Liver (tissue), 9 donors: Measurements from ENCODE around the gene DNMT3A. TPM values are rescaled to one million over a fixed set of nuclear protein-coding genes. Genes with fewer than 3 reads are reported as not detected.

Experiments used
- DNase-seq: peaks from one replicate; pipeline ENCODE4 v3.0.0-alpha.2; 2017; ENCODE audit warnings: low spot score
- H3K27ac ChIP-seq, 2 donors: one replicate each; pipeline ENCODE4 v1.7.0; 2013; ENCODE audit warnings: inconsistent platforms in 2 of 2, low read length in 2 of 2, control low read depth in 1 of 2, low read depth in 1 of 2, mild to moderate bottlenecking in 1 of 2
- H3K27me3 ChIP-seq, 4 donors: one replicate each; pipeline versions ENCODE4 v1.6.1 to v1.7.0; 2013; ENCODE audit warnings: low read length in 3 of 4, inconsistent platforms in 1 of 4, mild to moderate bottlenecking in 1 of 4, moderate library complexity in 1 of 4; ENCODE audit not compliant: control insufficient read depth in 4 of 4, insufficient read depth in 4 of 4
- H3K36me3 ChIP-seq, 4 donors: one replicate each; pipeline versions ENCODE4 v1.6.1 to v1.7.0; 2013; ENCODE audit warnings: low read length in 3 of 4, mild to moderate bottlenecking in 3 of 4, low read depth in 1 of 4, moderate library complexity in 1 of 4; ENCODE audit not compliant: control insufficient read depth in 4 of 4, insufficient read depth in 3 of 4
- H3K4me1 ChIP-seq, 4 donors: one replicate each; pipeline versions ENCODE4 v1.6.1 to v1.7.0; 2013; ENCODE audit warnings: low read length in 3 of 4, mild to moderate bottlenecking in 3 of 4, moderate library complexity in 1 of 4; ENCODE audit not compliant: control insufficient read depth in 4 of 4, insufficient read depth in 4 of 4
- H3K4me3 ChIP-seq, 3 donors: one replicate each; pipeline versions ENCODE4 v1.6.1 to v1.7.0; 2013; ENCODE audit warnings: low read length in 3 of 3, control low read depth in 1 of 3, low read depth in 1 of 3, mild to moderate bottlenecking in 1 of 3
- H3K9ac ChIP-seq, 2 donors: one replicate each; pipeline ENCODE4 v1.7.0; 2013; ENCODE audit warnings: low read length in 2 of 2, mild to moderate bottlenecking in 2 of 2, moderate library complexity in 2 of 2, control low read depth in 1 of 2, low read depth in 1 of 2
- H3K9me3 ChIP-seq, 4 donors: one replicate each; pipeline versions ENCODE4 v1.6.1 to v1.7.0; 2013; ENCODE audit warnings: low read length in 3 of 4; ENCODE audit not compliant: control insufficient read depth in 4 of 4
- ATF3 ChIP-seq: IDR thresholded peaks from 2 replicates; pipeline ENCODE4 v1.6.1; 2016; ENCODE audit warnings: antibody characterized with exemption
- CTCF ChIP-seq: fragments of 150-350 bp; IDR thresholded peaks from 2 replicates; pipeline ENCODE4 v1.5.1; 2017; ENCODE audit warnings: improper control_type of control experiment, low read depth, low read length; ENCODE audit not compliant: missing input control
- EGR1 ChIP-seq, 2 donors: IDR thresholded peaks; 2 replicates each; pipeline ENCODE4 v1.6.1; 2016 to 2018; ENCODE audit warnings: antibody characterized with exemption in 2 of 2, low read depth in 2 of 2
- FOXA1 ChIP-seq: IDR thresholded peaks from 2 replicates; pipeline ENCODE4 v1.6.1; 2016; ENCODE audit warnings: antibody characterized with exemption
- FOXA2 ChIP-seq: IDR thresholded peaks from 2 replicates; pipeline ENCODE4 v1.6.1; 2016; ENCODE audit warnings: antibody characterized with exemption
- GABPA ChIP-seq, 2 donors: IDR thresholded peaks in 1 of 2; conservative IDR thresholded peaks in 1 of 2; 2 replicates each; pipeline ENCODE4 v1.6.1; 2016; ENCODE audit warnings: antibody characterized with exemption in 2 of 2, mild to moderate bottlenecking in 1 of 2, moderate library complexity in 1 of 2
- HNF4A ChIP-seq, 2 donors: conservative IDR thresholded peaks; 2 replicates each; pipeline ENCODE4 v1.6.1; 2016; ENCODE audit warnings: antibody characterized with exemption in 2 of 2, mild to moderate bottlenecking in 2 of 2
- HNF4G ChIP-seq: IDR thresholded peaks from 2 replicates; pipeline ENCODE4 v1.6.1; 2016; ENCODE audit warnings: antibody characterized with exemption
- JUND ChIP-seq, 2 donors: IDR thresholded peaks; 2 replicates each; pipeline ENCODE4 v1.6.1; 2016; ENCODE audit warnings: antibody characterized with exemption in 2 of 2
- MAX ChIP-seq: IDR thresholded peaks from 2 replicates; pipeline ENCODE4 v1.6.1; 2016; ENCODE audit warnings: antibody characterized with exemption
- NR2F2 ChIP-seq: IDR thresholded peaks from 2 replicates; pipeline ENCODE4 v1.6.1; 2016; ENCODE audit warnings: antibody characterized with exemption
- RAD21 ChIP-seq, 2 donors: IDR thresholded peaks; 2 replicates each; pipeline ENCODE4 v1.6.1; 2016; ENCODE audit warnings: antibody characterized with exemption in 2 of 2, mild to moderate bottlenecking in 2 of 2
- REST ChIP-seq: IDR thresholded peaks from 2 replicates; pipeline ENCODE4 v1.6.1; 2016; ENCODE audit warnings: antibody characterized with exemption, mild to moderate bottlenecking
- RXRA ChIP-seq, 2 donors: IDR thresholded peaks; 2 replicates each; pipeline ENCODE4 v1.6.1; 2017 to 2018; ENCODE audit warnings: antibody characterized with exemption in 2 of 2, mild to moderate bottlenecking in 1 of 2
- SP1 ChIP-seq: IDR thresholded peaks from 2 replicates; pipeline ENCODE4 v1.6.1; 2018; ENCODE audit warnings: antibody characterized with exemption, mild to moderate bottlenecking
- TAF1 ChIP-seq: conservative IDR thresholded peaks from 2 replicates; pipeline ENCODE4 v1.6.1; 2016; ENCODE audit warnings: antibody characterized with exemption, mild to moderate bottlenecking
- YY1 ChIP-seq: IDR thresholded peaks from 2 replicates; pipeline ENCODE4 v1.6.1; 2016; ENCODE audit warnings: antibody characterized with exemption, mild to moderate bottlenecking
- ZBTB33 ChIP-seq: IDR thresholded peaks from 2 replicates; pipeline ENCODE4 v1.6.1; 2016; ENCODE audit warnings: antibody characterized with exemption
- WGBS: extraction: QIAGEN DNeasy Blood & Tissue Kit; methylation state at CpG from one replicate; pipeline ENCODE4 v1.1.7; 2013; 5-methylcytosine and 5-hydroxymethylcytosine counted together
- polyA plus RNA-seq, 2 donors: library from polyadenylated mRNA; stranded (reverse) in 1 of 2; unstranded in 1 of 2; fragments of 200-250 nt in 1 of 2; fragments of >200 nt in 1 of 2; fragmentation: Nextera tagmentation in 1 of 2; extraction: Ambion mirVana in 1 of 2; gene quantifications; one replicate each; pipeline versions ENCODE4 v1.2.1 to v1.2.3, GENCODE V29; 2013 to 2015
- total RNA-seq, 2 donors: library from RNA; depleted of rRNA; stranded (reverse); fragments of >200 nt; gene quantifications; one replicate each; pipeline ENCODE4 v1.2.3, GENCODE V29; 2014
- donor health status: healthy.
- donor health status: healthy.
- donor health status: healthy.
- donor health status: healthy.
- donor health status: healthy.

Gene DNMT3A
- total and polyA plus RNA-seq, 4 donors: 3.5 to 24.2 (median 8.1) TPM

- Histone ChIP-seq H3K4me3 (no peak overlapping the region), H3K36me3 (peaks cover 0 to 4% (median 1%) of the 10 kb centered on the region in 4 donors), H3K9me3 (no peaks in the 10 kb centered on the region), H3K27ac (no peak overlapping the region), H3K4me1 (peaks cover 0 to 14% (median 4%) of the 10 kb centered on the region in 4 donors), H3K9ac (no peak overlapping the region), H3K27me3 (no peaks in the 10 kb centered on the region)
- TF ChIP-seq ZBTB33 (no peak), SP1 (no peak), JUND (IDR thresholded peaks at IDR 0.05) (no peak), REST (no peak), NR2F2 (no peak), GABPA (IDR thresholded peaks at IDR 0.05 in 1 of 2, conservative IDR thresholded peaks at IDR 0.05 in 1 of 2) (no peak), YY1 (no peak), FOXA2 (no peak), ATF3 (no peak), RXRA (IDR thresholded peaks at IDR 0.05) (no peak), FOXA1 (no peak), RAD21 (IDR thresholded peaks at IDR 0.05) (no peak), EGR1 (IDR thresholded peaks at IDR 0.05; ENCODE audit: low read depth in 2 of 2) (no peak), TAF1 (no peak), MAX (no peak), HNF4G (no peak), CTCF (no peak), HNF4A (conservative IDR thresholded peaks at IDR 0.05) (no peak)
- DNase-seq: no peak
- WGBS: 93% methylated on average over 5 of the region's 5 CpGs
Measured at GRCh38 chr2:25284756-25285155, 57.0 kb downstream of the DNMT3A start.
